ENCODE data around the gene CEP112.

Gene CEP112

DNA sequence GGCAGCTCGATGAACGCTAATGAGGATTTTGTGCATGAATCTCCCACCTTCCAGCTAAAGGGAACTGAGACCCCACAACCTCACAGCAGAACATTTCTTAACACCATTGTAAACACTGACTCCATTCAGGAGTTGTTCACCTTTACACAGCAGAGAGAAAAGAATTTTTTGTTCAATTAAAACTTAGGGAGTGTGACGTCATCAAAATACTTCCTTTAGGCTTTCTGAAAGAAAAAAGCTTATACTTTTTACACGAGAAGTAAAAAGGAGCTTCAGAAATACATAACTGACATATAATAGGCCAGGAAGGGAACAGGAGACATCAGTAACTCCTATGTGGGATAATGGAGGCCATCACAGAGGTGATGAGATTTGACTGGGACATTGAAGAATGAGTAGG, 532.4 kb downstream of the CEP112 start:
- Histone ChIP-seq H3K9me3 (ENCODE audit: low read length) (peaks cover 2% of the 10 kb centered on the region), H2AFZ (ENCODE audit: low read depth, low read length) (no peak overlapping the region), H3K4me1 (ENCODE audit: insufficient read depth, low read length) (peaks cover 18% of the 10 kb centered on the region), H3K36me3 (ENCODE audit: insufficient read depth, low read length) (no peaks in the 10 kb centered on the region), H3K4me3 (ENCODE audit: low read length) (no peak overlapping the region), H3K27me3 (ENCODE audit: insufficient read depth, low read length) (no peaks in the 10 kb centered on the region)

DNA sequence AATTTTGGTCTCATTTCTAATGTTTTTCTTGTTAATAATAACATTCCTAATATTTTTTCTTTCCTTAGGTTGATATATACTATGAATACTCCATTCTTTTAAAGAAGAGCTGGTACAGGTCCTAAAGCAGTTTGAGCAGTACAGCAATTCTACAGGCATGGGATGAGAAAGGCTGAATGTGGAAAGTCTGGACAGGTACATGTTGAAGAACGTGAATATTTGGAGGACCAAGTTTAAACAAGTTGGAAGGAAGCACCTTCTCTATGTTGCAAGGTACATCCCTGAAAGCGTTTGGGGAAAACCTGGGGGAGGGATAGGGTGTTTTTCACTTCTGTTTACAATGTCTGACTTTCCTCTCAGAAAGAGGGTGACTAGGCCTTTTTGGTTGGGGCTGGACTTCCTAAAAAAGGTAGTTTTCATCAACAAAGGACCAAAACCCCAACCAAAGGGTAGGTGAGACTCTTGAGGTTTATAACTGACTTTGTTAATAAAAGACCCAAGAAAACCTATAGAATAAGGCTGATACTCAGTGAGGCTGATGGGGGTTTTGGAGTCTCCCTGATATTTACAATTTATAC, 534.6 kb downstream of the CEP112 start:
- Histone ChIP-seq H2AFZ (ENCODE audit: low read depth, low read length) (no peak overlapping the region), H3K9me3 (ENCODE audit: low read length) (no peaks in the 10 kb centered on the region), H3K4me3 (ENCODE audit: low read length) (no peak overlapping the region), H3K36me3 (ENCODE audit: insufficient read depth, low read length) (no peaks in the 10 kb centered on the region), H3K27me3 (ENCODE audit: insufficient read depth, low read length) (no peaks in the 10 kb centered on the region), H3K4me1 (ENCODE audit: insufficient read depth, low read length) (peaks cover 11% of the 10 kb centered on the region)

DNA sequence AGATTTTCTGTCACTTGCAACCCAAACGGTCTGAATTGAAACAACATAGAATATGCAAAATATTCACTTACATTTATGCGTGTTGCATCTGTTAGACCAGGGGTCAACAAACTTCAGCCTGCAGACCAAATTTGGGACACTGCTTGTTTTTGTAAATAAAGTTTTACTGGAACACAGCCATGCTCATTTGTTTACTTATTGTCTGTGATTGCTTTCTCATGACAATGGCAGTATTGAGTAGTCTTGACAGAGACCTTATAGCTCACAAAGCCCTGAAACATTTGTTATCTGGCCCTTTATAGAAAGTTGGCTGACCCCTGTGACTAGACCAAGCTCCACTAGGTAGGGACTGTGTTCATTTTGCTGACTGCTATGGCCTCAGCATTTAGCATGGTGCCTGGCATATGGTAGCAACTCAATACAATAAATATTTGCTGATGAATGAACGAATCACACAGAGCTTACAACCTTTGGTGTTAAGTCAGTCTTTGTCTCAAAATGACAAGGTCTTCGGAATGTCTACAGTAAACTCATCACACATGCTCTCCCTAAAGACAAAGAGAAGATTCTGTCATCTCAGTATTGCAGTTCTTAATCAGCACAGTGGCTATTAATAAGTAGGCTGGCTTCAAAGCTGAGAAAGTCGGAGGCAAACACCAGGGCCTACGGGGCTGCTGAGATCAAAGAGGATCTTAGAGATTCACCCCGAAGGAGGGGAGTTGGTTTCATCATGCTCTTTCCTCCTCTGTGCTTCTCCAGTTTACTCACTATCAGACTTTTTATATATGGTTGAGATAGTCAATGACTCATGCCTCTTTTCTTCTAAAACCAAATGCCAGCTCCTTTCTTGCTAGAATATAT, 535.3 kb downstream of the CEP112 start:
- no peak overlapping the region for H2AFZ ChIP-seq (ENCODE audit: low read depth, low read length)

DNA sequence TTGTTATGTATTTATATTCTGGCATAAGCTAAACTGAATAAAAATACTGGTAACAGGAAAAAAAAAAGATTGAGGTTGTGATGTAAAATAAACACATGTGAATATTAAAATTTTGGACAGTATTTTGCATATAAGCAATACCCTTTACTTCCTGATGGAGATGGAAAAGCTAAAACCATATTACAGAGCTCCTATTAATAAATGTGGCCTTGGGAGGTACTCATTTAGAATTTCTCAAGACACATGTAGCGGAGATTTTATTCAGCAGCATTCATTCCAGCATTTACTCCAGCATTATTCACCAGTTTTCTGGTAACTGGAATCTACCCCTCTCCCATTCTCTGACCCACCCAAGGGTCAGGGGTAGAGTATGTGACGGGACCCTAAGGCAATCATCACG, 536.2 kb downstream of the CEP112 start:
- H2AFZ ChIP-seq (ENCODE audit: low read depth, low read length): no peak overlapping the region
- no peaks in the 10 kb centered on the region for H3K27me3 ChIP-seq (ENCODE audit: insufficient read depth, low read length)
- H3K9me3 ChIP-seq (ENCODE audit: low read length): no peaks in the 10 kb centered on the region
- no peak overlapping the region for H3K4me3 ChIP-seq (ENCODE audit: low read length)
- no peaks in the 10 kb centered on the region for H3K36me3 ChIP-seq (ENCODE audit: insufficient read depth, low read length)
- H3K4me1 ChIP-seq (ENCODE audit: insufficient read depth, low read length): peaks cover 8% of the 10 kb centered on the region

More for the DNA sequence above, 535.3 kb downstream of the CEP112 start:
- Histone ChIP-seq H3K4me1 (ENCODE audit: insufficient read depth, low read length) (peaks cover 8% of the 10 kb centered on the region), H3K36me3 (ENCODE audit: insufficient read depth, low read length) (no peaks in the 10 kb centered on the region), H3K27me3 (ENCODE audit: insufficient read depth, low read length) (no peaks in the 10 kb centered on the region), H3K4me3 (ENCODE audit: low read length) (no peak overlapping the region), H3K9me3 (ENCODE audit: low read length) (no peaks in the 10 kb centered on the region)

DNA sequence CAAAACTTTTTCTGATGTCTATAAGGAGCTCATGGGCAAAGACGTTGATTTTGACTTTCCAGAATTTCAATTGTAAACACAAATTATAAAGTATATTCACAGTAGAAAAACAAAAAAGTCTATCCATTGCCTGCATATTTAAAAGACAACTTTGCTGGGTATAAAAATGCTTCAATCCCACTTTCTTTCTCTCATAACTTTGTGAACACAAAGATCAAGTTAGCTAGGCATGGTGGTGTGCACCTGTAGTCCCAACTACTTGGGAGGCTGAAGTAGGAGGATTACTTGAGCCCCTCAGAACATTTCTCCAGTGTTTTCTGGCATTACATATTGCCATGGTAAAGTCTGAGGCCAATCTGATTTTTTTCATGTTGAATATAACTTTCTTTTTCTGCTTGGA, 547.4 kb downstream of the CEP112 start:
- H2AFZ ChIP-seq (ENCODE audit: low read depth, low read length): no peak overlapping the region
- no peak overlapping the region for H3K4me3 ChIP-seq (ENCODE audit: low read length)
- no peaks in the 10 kb centered on the region for H3K4me1 ChIP-seq (ENCODE audit: insufficient read depth, low read length)
- peaks cover 5% of the 10 kb centered on the region for H3K9me3 ChIP-seq (ENCODE audit: low read length)
- no peaks in the 10 kb centered on the region for H3K36me3 ChIP-seq (ENCODE audit: insufficient read depth, low read length)
- no peaks in the 10 kb centered on the region for H3K27me3 ChIP-seq (ENCODE audit: insufficient read depth, low read length)

DNA sequence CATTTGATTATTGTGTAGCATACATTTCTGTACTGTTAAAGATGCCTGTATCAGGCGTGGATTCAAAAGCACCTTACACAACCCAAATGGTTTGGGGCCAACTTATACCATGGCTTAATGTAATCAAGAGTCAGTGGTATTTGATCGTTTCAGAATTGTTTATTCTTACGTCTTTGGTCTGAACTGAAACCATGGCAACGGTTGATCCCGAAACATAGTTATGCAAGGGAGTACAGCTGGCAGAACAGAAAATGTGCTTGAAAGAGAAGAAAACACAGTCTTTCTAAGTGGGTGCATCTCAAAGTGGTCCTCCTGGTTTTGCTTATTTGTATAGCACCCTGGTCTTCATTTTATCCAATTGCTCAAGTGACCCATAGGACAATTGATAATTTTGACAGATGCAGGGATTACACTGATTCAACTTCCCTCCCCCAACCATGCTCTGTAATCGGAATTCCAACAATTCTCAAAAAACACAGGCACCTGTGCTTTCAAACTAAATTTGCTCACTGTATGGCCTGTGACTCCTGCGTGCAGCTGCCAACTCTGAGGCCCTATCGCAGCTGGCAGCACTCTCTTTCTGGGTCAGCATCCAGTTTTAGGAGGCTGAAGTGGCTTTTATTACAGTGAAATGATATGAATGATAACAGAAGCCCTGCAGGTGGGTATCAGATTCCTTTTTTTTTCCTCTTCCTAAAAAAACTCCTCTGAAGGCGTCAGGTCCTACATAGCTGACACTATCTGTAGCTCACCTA, 553.5 kb downstream of the CEP112 start:
- Histone ChIP-seq H3K4me3 (ENCODE audit: low read length) (no peak overlapping the region), H2AFZ (ENCODE audit: low read depth, low read length) (no peak overlapping the region), H3K4me1 (ENCODE audit: insufficient read depth, low read length) (peaks cover 9% of the 10 kb centered on the region), H3K27me3 (ENCODE audit: insufficient read depth, low read length) (no peaks in the 10 kb centered on the region), H3K9me3 (ENCODE audit: low read length) (peaks cover 4% of the 10 kb centered on the region), H3K36me3 (ENCODE audit: insufficient read depth, low read length) (no peaks in the 10 kb centered on the region)

DNA sequence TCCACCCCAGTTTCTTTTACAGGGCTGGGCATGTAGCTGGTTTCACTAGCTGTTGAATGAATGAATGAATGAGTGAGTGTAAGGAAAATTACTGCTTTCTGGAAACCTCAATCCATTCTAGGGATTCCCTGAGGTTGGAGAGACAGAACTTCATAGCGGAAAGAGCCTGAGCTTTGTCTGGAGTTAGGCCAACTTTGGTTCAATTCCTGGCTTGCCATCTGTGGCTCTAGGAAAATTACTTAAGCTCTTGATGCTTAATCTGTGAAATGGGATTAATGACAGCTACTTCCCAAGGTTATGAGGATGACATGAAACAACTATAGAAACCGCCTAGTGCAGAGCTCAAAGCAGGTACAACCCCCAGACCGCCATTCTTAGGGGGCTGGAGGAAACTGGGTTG, 554.1 kb downstream of the CEP112 start:
- Histone ChIP-seq H3K4me3 (ENCODE audit: low read length) (no peak overlapping the region), H3K9me3 (ENCODE audit: low read length) (peaks cover 4% of the 10 kb centered on the region), H2AFZ (ENCODE audit: low read depth, low read length) (no peak overlapping the region), H3K4me1 (ENCODE audit: insufficient read depth, low read length) (peaks cover 9% of the 10 kb centered on the region), H3K36me3 (ENCODE audit: insufficient read depth, low read length) (no peaks in the 10 kb centered on the region), H3K27me3 (ENCODE audit: insufficient read depth, low read length) (no peaks in the 10 kb centered on the region)

DNA sequence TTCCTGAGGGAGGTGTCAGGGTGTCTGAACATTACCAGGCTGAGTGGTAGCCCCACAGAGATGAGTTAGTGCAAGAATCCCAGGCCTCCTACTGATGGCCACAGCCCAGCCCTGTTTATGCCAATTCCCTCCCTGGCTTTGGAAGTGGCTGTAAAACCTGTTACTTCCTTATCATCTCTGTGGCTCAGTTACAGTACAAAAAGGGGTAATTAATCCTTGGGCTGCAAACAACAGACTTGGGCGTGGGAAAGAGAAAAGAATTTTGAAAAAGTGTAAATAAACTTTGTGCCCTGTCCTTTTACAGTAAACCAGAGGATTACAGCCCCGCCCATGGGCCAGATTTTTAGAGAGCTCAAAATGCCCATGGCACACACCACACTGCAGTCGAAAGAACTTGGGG, 557.4 kb downstream of the CEP112 start:
- H3K9me3 ChIP-seq (ENCODE audit: low read length): peaks cover 7% of the 10 kb centered on the region
- no peak overlapping the region for H3K4me3 ChIP-seq (ENCODE audit: low read length)
- H3K36me3 ChIP-seq (ENCODE audit: insufficient read depth, low read length): no peaks in the 10 kb centered on the region
- no peaks in the 10 kb centered on the region for H3K27me3 ChIP-seq (ENCODE audit: insufficient read depth, low read length)
- no peak overlapping the region for H2AFZ ChIP-seq (ENCODE audit: low read depth, low read length)
- H3K4me1 ChIP-seq (ENCODE audit: insufficient read depth, low read length): peaks cover 9% of the 10 kb centered on the region

DNA sequence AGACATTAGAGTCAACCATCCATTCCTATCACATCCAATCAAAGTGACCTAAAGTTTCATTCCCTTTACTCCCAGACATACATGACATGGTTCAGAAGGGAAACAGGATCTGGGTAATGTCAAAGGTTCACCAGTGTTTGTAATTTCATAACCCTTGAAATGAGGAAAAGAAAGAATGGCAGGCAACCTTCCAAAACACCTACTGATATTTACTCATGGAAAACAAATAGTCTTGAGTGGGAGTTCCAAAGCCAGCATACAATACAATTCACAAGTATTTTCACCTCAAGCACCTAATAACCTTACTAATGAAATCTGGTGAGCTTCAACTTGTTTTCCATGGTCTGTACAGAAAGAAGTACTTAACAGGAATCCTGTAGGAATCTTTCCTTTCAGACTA, 557.9 kb downstream of the CEP112 start:
- H3K9me3 ChIP-seq (ENCODE audit: low read length): peaks cover 7% of the 10 kb centered on the region
- H2AFZ ChIP-seq (ENCODE audit: low read depth, low read length): no peak overlapping the region
- no peak overlapping the region for H3K4me3 ChIP-seq (ENCODE audit: low read length)
- no peaks in the 10 kb centered on the region for H3K36me3 ChIP-seq (ENCODE audit: insufficient read depth, low read length)
- no peaks in the 10 kb centered on the region for H3K27me3 ChIP-seq (ENCODE audit: insufficient read depth, low read length)
- H3K4me1 ChIP-seq (ENCODE audit: insufficient read depth, low read length): peaks cover 9% of the 10 kb centered on the region

DNA sequence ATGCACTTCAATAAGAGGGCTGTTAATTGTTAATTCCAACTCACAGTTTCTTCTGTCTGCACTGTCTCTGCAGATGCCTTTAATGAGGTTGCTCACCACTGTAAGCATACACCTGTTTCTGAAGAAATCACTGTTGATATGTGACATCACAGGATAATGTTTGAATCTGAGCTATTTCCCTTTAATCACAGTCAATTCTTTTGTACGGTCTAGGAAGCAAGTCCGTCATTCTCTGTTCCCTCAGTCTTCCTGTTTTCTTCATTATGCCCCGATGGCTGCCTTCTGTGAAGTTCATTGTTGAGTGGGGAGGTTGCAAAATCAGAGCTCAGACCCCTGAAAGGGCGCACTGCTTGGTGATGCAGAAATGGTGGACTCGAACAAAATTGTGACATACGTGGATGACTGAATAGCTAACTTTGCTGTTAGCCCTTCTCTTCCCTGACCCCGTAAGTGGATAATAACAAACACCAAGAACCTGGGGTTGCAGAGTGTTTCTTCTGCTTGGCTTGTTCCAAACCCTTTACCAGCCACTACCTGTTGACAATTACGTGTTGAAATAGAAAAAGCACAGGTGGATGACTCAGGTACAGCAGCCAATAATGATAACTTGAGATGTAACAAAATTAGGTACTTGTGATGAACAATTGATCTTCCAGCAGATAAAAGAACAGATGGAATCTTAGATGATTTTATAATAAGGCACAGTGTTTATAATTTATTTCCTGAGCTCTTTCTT, 558.6 kb downstream of the CEP112 start:
- H3K9me3 ChIP-seq (ENCODE audit: low read length): peaks cover 7% of the 10 kb centered on the region
- peaks cover 2% of the 10 kb centered on the region for H3K4me1 ChIP-seq (ENCODE audit: insufficient read depth, low read length)
- H2AFZ ChIP-seq (ENCODE audit: low read depth, low read length): no peak overlapping the region
- no peaks in the 10 kb centered on the region for H3K27me3 ChIP-seq (ENCODE audit: insufficient read depth, low read length)
- no peaks in the 10 kb centered on the region for H3K36me3 ChIP-seq (ENCODE audit: insufficient read depth, low read length)
- H3K4me3 ChIP-seq (ENCODE audit: low read length): no peak overlapping the region

DNA sequence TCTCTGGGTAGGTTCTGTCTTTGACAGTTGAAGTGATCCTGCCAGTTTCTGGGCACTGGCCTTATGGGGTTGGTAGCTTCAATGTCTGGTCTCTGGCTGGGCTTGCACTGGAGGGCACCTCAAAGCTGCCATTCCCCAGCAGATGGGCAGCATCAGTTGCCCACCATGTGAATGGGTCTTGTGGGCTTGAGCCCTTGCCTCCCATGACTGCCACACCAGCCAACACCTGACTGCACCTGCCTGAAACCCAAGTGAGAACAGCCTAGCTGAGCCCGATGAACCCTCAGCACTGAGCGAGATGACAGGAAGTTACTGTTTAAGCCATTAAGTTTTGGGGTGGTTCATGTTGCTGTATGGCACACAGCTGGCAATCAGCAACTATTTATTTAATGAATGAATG, 561.4 kb downstream of the CEP112 start:
- Histone ChIP-seq H3K36me3 (ENCODE audit: insufficient read depth, low read length) (no peaks in the 10 kb centered on the region), H3K4me1 (ENCODE audit: insufficient read depth, low read length) (no peaks in the 10 kb centered on the region), H3K27me3 (ENCODE audit: insufficient read depth, low read length) (no peaks in the 10 kb centered on the region), H3K4me3 (ENCODE audit: low read length) (no peak overlapping the region), H2AFZ (ENCODE audit: low read depth, low read length) (no peak overlapping the region), H3K9me3 (ENCODE audit: low read length) (peaks cover 4% of the 10 kb centered on the region)

DNA sequence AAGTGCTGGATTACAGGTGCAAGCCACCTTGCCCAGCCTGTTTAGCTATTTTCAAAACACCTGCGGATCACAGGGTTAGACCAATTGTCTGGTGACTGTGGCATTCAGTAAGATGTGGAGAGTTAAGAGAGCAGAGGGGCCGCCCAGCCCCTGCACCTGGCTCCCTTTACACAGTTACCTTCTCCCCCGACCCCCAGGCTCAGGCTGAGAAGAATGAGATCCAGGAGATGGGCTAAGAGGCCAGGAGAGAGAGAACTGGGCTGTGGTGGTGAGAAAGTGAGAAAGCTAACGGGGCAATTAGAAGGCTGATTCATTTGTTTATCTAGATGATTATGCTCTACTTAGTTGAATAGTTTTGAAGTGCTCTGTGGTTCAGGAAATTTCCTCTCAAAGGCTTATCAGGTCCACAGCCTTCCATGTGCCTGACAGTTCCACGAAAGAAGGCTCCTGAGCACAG, 562.7 kb downstream of the CEP112 start:
- H3K4me1 ChIP-seq (ENCODE audit: insufficient read depth, low read length): no peaks in the 10 kb centered on the region
- no peaks in the 10 kb centered on the region for H3K27me3 ChIP-seq (ENCODE audit: insufficient read depth, low read length)
- no peak overlapping the region for H3K4me3 ChIP-seq (ENCODE audit: low read length)
- no peak overlapping the region for H2AFZ ChIP-seq (ENCODE audit: low read depth, low read length)
- H3K36me3 ChIP-seq (ENCODE audit: insufficient read depth, low read length): no peaks in the 10 kb centered on the region
- peaks cover 4% of the 10 kb centered on the region for H3K9me3 ChIP-seq (ENCODE audit: low read length)

DNA sequence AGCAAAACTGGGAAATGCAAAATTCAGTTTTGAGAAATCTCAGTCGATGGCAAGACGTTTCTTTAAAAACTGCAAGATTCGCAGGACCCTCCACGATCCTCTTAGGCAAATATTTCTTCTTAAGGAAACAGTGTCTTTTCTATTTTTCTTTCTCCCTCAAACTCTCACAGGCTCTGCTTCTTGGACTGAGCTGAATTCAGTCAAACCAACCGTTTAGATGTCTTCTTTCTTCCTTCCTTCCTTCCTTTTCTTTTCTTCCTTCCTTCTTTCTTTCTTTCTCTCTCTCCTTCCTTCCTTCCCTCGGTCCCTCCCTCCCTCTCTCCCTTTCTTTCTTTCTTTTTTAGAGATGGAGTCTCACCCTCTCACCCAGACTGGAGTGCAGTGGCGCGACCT, 563.3 kb downstream of the CEP112 start:
- no peaks in the 10 kb centered on the region for H3K36me3 ChIP-seq (ENCODE audit: insufficient read depth, low read length)
- peaks cover 4% of the 10 kb centered on the region for H3K9me3 ChIP-seq (ENCODE audit: low read length)
- H3K4me1 ChIP-seq (ENCODE audit: insufficient read depth, low read length): no peaks in the 10 kb centered on the region
- H2AFZ ChIP-seq (ENCODE audit: low read depth, low read length): no peak overlapping the region
- H3K27me3 ChIP-seq (ENCODE audit: insufficient read depth, low read length): no peaks in the 10 kb centered on the region
- H3K4me3 ChIP-seq (ENCODE audit: low read length): no peak overlapping the region
